ENCODE measurements around the gene MCF2L.

MCF2L gene

DNA sequence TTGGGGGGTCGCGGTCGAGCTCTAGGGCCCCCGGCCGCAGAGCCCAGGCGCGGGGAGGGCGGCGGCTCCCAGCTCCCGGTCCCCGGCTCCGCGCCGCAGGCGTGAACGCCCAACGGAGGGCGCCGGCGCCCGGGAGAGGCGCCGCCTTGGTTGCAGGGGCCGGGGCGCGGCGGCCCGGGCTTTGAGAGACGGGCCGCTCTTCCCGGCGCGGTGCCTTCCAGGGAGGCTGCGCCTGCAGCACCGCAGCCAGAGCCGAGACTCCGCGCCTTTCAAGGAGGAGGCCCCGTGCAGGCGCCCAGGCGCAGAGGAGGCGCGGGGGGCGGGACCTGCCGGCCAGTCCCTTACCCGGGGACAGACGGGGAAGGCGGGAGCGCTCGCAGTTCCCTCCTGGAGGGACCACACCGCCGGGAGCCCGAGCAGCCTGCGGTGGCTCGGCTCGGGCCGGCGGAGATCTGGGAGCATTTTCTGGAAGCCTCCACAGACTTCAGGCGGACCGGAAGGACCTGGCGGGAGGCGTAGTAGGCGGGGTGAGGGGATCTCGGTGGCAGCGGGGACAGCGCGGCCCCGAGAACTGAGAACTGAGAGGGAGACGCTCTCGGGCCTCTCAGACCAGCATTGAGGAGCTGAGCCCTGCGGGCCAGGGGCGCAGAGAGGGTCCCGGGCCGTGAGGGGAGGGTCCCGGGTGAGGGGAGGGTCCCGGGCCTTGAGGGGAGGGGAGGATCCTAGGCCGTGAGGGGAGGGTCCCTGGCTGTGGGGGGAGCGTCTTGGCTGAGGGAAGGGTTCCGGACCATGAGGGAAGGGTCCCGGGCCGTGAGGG, 25.5 kb upstream of the MCF2L start:
- DNase-seq (ENCODE audit: low read depth in 2 of 2): no peak

DNA sequence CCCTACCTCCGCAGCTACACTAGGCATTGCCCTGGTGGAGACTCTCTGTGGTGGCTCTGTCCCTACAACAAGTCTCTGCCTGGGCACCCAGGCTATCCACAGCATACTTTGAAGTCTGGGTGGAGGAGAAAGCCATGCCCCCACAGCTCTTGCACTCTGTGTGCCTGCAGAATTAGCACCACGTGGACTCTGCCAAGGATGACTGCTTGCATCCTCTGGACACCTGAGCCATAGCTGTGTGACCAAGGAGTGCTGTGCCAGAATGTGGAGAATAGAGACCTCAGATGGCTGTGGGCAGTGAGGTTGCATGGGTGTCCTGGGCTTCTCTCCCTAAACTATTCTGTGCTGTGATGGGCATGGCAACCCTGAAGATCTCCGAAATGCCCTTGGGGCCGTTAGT, 21.2 kb upstream of the MCF2L start:
- no peak for DNase-seq (ENCODE audit: low read depth in 2 of 2)

DNA sequence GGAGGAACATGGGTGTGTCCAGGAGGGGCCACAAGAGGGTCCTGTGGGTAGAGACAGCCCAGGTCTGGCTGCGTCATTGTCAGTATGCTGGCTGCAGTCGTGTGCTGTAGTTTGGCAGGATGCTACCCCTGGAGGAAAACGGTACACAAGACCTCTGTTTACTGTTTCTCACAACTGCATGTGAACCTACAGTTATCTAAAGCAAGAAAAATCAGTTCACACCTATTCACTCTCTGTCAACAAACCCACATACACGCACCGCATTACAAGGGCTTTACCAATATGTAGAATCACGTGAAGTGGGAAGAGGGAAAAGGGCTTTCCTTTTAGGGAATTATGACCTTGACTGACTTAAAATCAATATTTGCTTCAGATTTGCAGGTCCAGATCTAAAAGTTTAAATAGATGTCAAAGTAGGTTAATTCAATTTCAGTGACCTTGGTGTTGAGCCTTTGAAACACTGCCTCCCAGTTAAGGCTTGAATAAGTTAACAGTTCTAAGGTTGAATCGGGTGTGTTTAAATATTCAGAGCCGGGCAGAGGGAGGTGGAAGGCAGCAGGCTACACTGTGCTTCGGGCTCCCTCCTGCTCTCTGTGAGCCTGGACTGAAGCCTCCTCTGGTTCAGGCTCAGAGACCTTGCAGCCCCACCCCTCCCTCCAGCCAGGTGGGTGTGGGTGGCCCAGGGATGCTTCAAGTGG, 17.2 kb upstream of the MCF2L start:
- DNase-seq (ENCODE audit: low read depth in 2 of 2): no peak

DNA sequence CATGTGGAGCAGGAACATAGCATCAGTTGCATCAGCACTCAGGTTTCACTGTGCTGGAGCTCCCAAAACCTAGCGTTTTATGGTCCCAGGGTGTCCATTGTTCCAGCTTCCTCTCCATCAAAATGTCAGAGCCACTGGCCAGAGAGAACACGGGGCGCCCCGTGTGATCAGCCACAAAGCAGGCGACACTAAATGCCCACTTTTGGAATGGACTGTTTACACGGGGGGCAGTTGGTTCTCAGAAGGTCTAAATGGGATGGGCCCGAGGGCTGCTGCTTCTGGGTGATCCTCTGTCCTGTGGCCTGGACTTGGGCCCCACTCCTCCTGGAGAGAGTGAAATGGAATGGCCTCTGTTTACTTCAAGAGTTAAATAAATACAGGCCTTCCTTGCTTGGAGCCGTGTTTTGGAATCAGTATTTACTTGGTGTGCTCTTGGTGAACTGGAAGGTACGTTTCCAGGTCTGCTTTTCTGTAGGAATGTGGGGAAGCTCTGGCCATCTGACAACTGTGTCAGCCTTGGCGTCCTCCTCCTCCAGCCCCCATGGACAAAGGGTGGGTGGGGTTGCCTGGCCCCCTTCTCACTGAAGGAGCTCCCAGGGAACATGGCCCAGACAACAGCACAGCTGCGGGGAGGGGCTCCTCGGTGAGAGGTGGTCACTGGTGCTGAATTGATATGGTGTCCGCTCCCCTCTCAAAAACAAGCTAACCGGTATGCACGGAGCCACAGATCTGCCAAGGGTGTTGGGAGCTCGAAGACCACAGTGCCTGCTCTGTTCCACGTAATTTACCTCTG, 16.1 kb upstream of the MCF2L start:
- DNase-seq (ENCODE audit: low read depth in 2 of 2): no peak

DNA sequence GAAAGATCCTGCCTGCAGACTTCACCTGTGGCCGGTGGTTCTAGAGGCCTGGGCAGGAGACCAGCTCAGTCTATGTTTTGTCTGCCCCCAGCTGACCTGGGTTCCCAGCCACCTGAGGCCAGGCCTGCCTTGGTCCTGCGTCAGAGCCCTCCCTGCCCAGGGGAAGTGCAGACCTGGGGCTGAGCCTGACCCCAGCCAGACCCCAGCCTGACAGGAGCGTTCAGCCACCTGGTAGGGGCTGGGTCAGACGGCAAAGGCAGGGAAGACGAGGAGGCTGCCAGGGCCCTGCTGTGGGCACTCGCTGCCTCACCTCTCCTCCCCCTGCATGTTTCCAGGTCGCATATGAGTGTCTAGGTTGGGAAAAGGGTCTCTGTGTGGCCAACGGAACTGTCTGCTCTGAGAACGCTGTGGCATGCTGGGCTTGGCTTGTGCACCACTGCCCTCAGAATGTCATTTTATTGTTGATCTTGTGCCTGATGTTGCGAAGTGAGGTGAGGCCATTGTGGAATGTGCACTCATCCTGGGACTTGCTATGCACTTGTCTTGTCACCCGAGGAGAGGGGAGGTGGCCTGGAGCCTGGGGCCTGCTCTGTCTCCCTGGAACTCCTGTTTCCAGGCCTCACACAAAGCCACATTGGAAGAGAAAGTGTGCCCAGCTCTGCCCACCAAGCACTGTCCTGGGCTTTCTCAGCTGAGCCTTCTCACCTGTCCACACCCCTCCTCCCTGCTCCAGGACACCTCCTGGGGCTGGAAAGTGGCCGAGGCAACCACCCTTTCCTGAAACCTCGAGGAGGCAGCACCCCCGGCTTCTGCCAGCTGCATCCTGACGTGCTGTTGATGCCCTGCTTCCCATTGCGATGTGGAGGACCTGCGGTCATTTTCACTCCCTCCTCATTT, 15.2 kb upstream of the MCF2L start:
- no peak for DNase-seq (ENCODE audit: low read depth in 2 of 2)

DNA sequence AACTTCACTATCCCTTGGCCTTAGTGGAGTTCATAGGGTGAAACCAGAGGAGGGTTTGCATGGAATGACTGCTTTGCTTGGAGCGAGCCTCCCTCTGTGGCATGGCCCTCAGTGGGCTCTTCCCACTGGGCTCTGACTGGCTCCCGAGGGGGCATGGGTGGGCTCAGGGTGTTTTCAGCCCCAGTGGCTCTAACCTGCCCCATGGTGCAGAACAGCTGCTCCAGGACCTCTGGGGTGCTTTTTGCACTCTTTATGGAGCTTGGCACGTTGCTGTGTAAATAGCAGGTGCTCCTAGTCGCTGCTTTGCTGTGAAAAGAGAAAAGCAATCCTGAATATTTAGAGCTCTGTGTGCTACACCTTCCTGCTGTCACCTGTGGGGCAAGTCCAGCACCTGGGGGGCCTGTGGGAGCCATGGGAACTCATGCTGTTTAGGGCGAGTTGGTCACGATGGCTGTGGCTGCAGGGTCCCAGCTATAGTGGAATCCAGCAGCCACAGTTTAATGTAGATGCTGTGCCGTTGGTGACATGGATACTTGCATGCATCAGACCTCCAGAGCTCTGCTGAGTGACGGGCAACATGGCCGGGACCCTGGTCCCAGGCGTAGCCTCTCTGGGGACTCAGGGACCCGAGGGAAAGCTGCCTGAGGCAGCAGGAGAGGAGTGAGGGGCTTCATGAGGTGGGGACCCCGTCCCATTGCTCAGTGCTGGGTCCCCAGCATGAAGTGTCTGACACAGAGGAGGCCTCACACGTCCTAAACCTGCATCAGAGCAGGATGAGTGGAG, 14.3 kb upstream of the MCF2L start:
- no peak for DNase-seq (ENCODE audit: low read depth in 2 of 2)

DNA sequence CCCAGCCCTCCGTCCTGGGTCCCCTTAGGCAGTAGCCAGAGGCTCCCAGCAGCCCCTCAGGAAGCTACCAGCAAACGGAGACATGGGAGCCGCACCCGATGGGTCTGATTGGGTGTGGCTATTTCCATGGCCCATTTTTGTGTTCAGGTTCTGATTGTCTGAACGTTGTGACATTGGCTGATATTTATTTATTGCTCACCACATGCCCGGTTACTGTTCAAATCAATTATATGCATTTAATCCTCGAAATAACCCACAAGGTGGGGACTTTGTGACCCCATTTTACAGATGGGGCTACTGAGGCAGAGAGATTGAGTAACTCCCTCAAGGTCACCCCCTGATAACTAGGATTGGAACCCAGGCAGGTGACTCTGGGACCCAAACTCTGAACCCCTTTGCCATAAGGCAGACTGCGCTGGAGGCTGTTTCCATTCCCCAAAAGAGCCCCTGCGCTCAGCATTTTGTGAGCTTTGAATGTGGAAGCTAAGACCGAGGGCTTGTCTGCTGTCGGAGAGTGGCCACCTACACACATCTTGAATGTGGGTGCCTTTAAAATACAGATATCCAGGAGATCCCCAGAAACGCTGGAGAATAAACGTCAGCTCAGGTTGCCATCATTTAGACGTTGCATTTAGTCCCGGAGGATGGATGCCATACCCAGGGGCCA, 13.6 kb upstream of the MCF2L start:
- DNase-seq (ENCODE audit: low read depth in 2 of 2): no peak

DNA sequence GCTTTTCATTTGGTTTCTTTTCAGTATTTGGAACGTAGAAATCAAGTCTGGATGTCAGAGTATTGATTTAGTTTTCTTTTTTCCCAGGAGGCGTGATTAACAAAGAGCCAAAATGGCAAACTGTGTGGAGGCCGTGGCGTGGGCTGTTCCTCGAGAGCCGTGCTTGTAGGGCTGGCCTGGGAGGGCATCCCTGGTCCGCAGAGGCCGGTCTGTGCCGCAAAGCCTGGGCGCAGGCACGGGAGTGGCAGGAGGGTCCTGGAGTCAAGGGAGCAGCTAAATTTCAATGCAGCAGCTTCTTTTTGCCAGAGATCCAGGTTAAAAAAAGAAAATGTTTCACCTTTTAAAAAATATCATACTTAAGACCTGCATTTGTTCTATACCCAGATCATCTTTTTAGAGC, 13.1 kb upstream of the MCF2L start:
- DNase-seq (ENCODE audit: low read depth in 2 of 2): no peak

DNA sequence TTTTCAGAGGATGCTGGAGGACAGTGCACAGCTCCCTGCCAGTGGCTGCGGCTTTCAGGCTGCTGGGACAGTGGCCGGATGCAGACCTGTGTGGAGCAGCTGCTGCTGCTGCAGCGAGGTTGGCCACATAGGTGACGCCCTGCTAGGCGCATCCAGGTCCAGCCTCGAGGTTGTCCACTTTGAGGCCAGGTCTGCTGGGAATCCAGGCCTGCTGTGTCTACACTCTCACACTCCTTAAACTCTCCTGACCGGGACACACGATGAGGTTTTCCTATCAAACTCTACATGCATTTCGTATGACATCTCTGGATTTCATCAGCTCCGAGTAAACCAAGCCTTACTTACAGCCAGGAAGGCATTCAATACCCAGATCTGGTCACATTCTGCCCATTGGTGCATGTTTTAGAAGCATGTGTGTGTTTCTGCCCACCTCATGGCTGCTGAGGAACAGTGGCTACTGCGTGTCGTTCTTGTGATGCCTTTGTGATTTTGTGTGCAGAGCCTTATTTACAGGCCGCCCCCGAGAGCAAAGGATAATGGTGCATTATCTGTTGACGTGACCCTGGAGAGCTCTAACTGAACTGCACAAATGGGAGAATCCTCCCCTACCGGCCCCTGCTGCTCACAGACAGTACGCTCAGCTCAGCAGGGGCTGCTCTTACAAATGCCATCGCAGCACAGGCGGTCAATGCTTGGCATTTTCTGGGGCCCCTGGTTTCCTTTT, 12.3 kb upstream of the MCF2L start:
- no peak for DNase-seq (ENCODE audit: low read depth in 2 of 2)

DNA sequence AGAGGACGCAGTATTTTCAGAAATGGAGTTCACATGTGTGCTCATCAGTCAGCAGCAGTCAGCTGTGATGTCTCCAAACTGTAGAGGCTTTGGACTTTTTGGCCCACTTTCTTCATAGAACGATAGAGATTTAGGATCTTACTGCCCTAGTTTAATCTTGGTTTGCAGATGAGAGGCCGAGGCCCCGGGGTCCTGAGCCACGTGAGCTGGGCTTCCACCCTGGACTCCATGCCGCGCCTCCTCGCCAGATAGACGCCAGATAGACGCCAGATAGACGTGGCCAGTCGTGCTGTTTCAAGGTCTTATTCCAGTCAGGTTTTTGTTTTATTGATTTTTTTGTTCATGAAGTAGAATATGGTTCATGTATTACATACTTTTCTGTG, 11.7 kb upstream of the MCF2L start:
- no peak for DNase-seq (ENCODE audit: low read depth in 2 of 2)

DNA sequence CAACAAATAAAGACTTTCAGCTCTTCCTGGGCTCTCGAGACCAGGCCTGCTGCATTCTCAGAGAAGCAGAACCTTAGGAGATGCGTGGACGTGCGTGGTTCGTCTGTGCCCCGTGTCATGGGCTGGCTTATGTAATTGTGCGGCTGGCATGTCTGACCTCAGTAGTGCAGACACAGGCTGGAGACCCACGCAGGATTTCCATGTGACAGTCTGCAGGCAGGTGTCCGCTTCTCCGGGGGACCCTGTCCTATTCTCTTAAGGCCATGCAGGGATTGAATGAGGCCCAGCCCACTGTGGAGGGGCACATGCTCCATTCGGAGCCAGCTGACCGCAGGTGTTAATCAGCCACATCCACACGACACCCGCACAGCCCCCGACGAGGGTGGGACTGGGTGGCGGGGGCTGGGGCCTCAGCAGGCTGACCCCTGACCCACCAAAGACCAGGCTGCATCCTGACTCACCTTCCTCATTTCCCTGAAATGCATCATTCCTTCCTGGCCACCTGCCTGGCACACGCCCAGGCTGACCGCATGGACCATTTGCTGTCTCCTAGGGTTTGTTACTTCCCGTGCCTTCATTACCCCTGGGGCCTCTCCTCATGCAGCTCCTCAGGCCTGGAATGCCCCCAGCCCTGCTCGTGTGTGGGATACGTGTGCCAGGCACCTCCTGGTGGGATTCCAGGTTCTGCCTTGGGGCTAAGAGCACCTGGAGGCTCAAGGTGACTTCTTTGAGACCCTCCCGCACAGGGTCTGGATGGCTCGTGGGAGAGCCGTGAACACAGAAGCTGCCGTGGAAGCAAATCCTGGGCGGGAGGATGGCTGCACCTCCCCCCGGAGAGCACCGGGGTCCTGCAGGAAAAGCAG, 10.7 kb upstream of the MCF2L start:
- no peak for DNase-seq (ENCODE audit: low read depth in 2 of 2)

DNA sequence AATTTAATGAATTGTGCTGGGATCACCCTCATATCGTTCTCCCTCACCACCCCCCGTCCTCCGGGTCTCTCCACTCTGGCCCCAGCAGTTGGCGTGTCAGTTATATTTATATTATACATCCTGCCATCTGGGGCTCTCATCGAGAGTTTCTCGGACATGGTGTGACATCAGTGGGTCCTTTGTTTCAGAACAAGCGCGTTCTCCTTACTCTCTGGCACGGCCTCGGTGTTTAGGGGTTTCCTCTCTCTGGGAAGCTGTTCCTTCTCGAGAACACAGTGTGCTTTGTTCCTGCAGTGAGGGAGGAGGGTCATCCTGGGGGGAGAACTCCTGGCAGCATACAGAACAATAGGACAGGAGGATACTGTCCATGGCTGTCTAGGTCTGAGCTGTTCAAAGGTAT, 9.8 kb upstream of the MCF2L start:
- DNase-seq (ENCODE audit: low read depth in 2 of 2): no peak

DNA sequence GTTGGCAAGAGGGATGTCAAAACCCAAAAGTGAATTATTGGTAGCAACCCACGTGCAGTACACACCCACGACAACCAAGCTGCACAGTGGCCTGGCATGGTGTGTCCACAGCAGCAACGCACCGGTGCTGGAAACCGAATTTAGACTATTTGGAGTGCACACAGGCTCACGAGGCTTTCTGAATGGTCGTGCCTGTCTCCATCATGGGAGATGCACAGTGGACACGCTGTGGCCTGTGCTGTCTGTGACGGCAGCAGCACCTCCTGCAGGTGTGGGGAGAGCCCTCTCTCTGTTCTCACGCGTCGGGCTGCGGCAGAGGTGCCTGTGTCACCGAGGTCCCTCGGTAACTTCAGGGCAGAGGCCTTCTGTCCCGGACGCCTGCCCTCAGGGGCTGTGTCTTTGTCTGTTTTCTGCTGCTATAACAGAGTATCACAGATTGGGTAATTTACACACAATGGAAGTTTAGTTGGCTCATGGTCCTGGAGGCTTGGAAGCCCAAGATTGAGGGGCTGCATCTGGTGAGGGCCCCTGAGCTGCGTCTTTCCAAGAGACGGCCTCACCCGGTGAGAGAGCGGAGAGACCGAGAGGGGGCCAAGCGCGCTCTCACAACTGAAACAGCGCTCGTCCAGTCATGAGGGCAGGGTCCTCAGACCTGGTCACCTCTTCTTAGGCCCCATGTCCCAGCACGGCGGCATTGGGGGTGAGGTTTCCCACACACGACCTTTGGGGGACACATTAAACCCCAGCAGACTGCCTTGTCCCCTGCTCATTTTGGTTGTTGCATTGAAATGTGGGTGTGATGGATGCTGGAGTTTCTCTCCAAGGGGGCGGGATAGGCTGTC, 9.1 kb upstream of the MCF2L start:
- DNase-seq (ENCODE audit: low read depth in 2 of 2): no peak

DNA sequence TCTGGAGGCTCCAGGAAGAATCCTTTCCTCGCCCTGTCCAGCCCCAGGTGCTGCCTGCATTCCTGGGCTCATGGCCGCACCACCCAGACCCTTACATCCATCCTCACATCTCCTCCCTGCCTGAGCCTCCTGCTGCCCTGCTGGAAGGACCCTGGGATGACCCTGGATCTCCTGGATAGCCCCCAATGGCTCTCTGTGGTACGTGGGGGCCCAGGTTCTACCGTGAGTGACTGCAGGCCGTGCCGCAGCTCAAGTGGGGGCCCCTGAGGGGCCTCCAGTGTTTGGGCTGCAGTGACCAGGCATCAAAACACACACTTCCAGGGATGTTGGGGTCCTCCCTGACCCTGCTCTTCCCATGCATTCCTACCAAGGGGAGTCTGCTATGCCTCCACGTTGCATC, 8.3 kb upstream of the MCF2L start:
- DNase-seq (ENCODE audit: low read depth in 2 of 2): no peak

DNA sequence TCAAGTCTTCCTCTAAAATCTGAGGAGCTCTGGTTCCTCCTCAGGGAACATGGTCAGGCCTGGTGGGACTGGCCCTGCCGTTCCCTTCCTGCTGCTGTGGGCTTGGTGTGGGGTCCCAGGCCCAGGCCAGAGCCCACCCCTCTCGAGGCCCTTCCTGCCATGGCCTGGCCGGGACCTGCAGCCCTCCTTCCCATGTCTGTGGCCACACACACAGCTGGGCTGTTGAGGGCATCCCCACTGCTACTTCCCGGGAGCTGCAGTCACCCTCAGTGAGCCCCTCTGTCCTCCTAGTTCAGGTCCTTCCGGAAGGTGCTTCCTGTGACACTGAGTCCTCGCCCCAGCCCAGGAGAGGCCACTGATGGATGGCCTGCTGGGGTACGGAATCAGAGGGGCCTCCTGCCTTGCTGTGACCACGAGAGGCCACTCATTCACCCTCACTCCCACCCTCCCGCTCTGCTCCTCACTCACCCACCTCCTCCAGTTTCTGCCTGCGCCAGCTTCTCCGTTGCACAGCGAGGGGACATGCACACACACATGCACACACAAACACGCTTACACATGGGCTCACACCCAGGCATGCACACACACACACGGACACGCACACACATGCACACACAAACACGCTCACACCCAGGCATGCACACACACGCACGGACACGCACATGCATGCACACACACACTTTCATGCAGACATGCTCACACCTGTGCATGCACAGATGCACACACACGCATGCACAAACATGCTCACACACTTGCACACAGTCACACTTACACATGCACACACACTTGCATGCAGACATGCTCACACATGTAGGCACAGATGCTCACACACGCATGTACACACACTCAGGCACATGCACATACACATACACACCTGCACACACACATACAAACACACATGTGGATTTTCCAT, 7.3 kb upstream of the MCF2L start:
- DNase-seq (ENCODE audit: low read depth in 2 of 2): no peak

DNA sequence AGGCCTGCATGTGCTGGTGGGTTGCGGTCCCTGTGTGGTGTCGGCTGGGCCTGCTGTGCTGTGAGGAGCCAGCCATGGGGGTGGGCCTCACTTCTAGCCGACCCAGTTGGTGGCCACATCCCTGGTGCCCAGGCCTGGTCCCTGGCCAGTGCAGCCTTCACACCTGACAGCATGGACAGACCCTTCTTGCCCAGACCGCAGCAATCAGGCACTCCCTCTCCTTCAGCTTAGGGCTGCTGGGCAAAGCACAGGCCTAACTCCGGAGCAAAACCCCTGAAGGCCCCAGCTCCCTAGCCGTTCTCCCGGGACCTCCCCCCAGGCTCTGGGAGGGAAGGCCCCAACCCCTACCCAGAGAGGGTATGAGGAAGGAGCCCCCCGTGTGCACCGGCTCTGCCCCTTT, 6.6 kb upstream of the MCF2L start:
- DNase-seq (ENCODE audit: low read depth in 2 of 2): no peak
